ENCODE results near the gene ZBTB47.
A peak's percentile ranks its signal among the peaks of the same experiment; 100 is the strongest.

The ZBTB47 gene

DNA sequence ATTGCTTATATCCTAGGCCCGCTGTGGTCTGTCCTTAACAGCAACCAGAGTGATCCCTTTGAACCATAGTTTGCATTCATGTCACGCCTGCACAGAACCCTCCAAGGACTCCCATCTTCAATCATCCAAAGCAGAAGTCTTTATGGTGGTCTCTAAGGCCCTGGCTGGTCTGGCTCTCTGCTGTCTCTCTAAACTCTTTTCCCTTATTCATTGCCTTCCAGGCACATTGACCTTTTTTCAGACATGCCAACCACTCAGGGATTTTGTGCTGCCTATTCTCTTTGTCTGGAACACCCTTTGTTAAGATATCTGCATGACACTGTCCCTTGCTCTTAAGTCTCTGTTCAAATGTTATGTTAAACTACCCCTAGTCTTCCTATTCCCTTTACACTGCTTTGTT, 21.9 kb upstream of the ZBTB47 start:
- TF ChIP-seq, protein P1, sequence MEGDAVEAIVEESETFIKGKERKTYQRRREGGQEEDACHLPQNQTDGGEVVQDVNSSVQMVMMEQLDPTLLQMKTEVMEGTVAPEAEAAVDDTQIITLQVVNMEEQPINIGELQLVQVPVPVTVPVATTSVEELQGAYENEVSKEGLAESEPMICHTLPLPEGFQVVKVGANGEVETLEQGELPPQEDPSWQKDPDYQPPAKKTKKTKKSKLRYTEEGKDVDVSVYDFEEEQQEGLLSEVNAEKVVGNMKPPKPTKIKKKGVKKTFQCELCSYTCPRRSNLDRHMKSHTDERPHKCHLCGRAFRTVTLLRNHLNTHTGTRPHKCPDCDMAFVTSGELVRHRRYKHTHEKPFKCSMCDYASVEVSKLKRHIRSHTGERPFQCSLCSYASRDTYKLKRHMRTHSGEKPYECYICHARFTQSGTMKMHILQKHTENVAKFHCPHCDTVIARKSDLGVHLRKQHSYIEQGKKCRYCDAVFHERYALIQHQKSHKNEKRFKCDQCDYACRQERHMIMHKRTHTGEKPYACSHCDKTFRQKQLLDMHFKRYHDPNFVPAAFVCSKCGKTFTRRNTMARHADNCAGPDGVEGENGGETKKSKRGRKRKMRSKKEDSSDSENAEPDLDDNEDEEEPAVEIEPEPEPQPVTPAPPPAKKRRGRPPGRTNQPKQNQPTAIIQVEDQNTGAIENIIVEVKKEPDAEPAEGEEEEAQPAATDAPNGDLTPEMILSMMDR (conservative IDR thresholded peaks at IDR 0.05; ENCODE audit: low read length): no peak
- DNase-seq (ENCODE audit: low read depth): no peak
- H3K4me3 ChIP-seq (ENCODE audit: low read length): no peak overlapping the region

DNA sequence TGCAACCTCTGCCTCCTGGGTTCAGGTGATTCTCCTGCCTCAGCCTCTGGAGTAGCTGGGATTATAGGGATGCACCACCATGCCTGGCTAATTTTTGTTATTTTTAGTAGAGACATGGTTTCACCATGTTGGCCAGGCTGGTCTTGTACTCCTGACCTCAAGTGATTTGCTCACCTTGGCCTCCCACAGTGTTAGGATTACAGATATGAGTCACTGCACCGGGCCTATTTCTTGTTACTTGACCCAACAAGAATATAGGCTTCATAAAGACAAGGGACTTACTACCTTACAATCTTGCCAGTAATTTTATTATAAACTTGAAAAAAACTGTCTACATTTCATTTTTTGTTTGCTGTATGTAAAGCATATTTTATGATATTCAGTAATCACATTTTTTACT, 21.4 kb upstream of the ZBTB47 start:
- no peak overlapping the region for H3K4me3 ChIP-seq (ENCODE audit: low read length)
- peak; percentile 11 for DNase-seq (ENCODE audit: low read depth)
- TF ChIP-seq, protein P1 (conservative IDR thresholded peaks at IDR 0.05; ENCODE audit: low read length): no peak

DNA sequence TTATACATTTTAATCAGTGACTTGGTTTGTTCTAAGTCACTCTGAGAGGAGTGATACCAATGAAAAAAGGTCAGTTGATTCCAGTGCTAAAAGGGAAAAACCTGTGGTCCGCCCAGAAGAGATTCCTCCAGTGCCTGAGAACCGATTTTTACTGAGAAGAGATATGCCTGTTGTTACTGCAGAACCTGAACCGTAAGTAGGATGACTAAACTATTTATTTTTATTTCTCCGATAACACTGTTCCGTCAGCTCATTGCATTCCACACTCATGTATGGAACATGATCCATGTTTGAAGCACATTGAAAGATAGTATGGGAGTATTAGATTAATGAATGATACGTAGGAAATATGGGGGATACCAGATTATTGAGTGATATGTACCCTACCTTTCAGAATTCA, 20.0 kb upstream of the ZBTB47 start:
- no peak overlapping the region for H3K4me3 ChIP-seq (ENCODE audit: low read length)
- no peak for DNase-seq (ENCODE audit: low read depth)
- TF ChIP-seq, protein P1 (conservative IDR thresholded peaks at IDR 0.05; ENCODE audit: low read length): no peak

DNA sequence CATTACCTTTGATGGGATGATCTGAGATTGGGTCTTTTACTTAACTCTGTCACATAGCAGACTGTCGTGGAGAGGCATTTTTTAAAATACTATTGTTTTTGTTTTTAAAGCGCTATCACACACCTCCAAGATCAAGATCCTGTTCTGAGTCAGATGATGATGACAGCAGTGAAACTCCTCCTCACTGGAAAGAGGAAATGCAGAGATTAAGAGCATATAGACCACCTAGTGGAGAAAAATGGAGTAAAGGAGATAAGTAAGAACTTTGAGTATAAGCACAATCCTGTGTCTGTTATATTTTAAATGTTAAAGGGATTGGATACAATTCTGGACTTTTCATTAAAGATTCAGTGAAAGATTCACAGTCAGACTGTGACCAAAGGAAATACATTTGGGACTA, 18.4 kb upstream of the ZBTB47 start:
- no peak overlapping the region for H3K4me3 ChIP-seq (ENCODE audit: low read length)
- DNase-seq (ENCODE audit: low read depth): no peak
- TF ChIP-seq, protein P1 (conservative IDR thresholded peaks at IDR 0.05; ENCODE audit: low read length): no peak

DNA sequence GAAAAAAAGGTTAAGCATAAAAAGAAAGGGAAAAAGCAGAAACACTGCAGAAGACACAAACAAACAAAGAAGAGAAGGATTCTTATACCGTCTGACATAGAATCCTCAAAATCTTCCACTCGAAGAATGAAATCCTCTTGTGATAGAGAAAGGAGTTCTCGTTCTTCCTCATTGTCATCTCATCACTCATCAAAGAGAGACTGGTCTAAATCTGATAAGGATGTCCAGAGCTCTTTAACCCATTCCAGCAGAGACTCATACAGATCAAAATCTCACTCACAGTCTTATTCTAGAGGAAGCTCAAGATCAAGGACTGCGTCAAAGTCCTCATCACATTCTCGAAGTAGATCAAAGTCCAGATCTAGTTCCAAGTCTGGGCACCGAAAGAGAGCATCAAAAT, 16.5 kb upstream of the ZBTB47 start:
- H3K4me3 ChIP-seq (ENCODE audit: low read length): no peak overlapping the region
- TF ChIP-seq, protein P1 (conservative IDR thresholded peaks at IDR 0.05; ENCODE audit: low read length): no peak
- no peak for DNase-seq (ENCODE audit: low read depth)

DNA sequence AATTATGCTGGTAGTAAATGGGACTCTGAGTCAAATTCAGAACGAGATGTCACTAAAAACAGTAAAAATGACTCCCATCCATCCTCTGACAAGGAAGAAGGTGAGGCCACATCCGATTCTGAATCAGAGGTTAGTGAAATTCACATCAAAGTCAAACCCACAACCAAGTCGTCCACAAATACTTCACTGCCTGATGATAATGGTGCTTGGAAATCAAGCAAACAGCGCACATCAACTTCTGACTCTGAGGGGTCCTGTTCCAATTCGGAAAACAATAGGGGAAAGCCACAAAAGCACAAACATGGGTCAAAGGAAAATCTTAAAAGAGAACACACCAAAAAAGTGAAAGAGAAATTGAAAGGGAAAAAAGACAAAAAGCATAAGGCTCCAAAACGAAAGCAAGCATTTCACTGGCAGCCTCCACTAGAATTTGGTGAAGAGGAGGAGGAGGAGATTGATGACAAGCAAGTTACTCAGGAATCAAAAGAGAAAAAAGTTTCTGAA, 15.1 kb upstream of the ZBTB47 start:
- DNase-seq (ENCODE audit: low read depth): no peak
- no peak overlapping the region for H3K4me3 ChIP-seq (ENCODE audit: low read length)
- TF ChIP-seq, protein P1 (conservative IDR thresholded peaks at IDR 0.05; ENCODE audit: low read length): no peak

DNA sequence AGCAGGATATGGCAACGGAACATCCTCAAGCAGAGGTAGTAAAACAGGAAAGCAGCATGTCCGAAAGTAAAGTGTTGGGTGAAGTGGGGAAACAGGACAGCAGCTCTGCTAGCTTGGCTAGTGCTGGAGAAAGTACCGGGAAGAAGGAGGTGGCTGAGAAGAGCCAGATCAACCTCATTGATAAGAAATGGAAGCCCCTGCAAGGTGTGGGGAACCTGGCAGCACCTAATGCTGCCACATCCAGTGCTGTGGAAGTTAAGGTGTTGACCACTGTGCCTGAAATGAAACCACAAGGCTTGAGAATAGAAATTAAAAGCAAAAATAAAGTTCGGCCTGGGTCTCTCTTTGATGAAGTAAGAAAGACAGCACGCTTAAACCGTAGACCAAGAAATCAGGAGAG, 14.3 kb upstream of the ZBTB47 start:
- TF ChIP-seq, protein P1 (conservative IDR thresholded peaks at IDR 0.05; ENCODE audit: low read length): no peak
- no peak overlapping the region for H3K4me3 ChIP-seq (ENCODE audit: low read length)

More for the DNA sequence above, 14.3 kb upstream of the ZBTB47 start:
- DNase-seq (ENCODE audit: low read depth): no peak

Data from AG10803 (cell line).